PC-9 (cell line): ENCODE results near the gene ADGRF1. TPM values are rescaled to one million over a fixed set of nuclear protein-coding genes. Genes with fewer than 3 reads are reported as not detected.

Experiments used
- BruUV-seq: library from RNA; stranded (reverse); fragments of 400-500 nt; replicated peaks from 2 replicates; lab custom pipeline; 2021; lab: Mats Ljungman, UMichigan
- CTCF ChIA-PET: fragments of 300-600 bp; sonication (Branson Sonifier 250); formaldehyde crosslinking; loops from one replicate; lab custom pipeline; 2022; ENCODE audit warnings: antibody characterized with exemption; lab: Charles Lee
- POLR2A ChIA-PET: fragments of 300-600 bp; sonication (Branson Sonifier 250); formaldehyde crosslinking; loops from one replicate; lab custom pipeline; 2022; ENCODE audit warnings: antibody characterized with exemption; ENCODE audit not compliant: unreplicated experiment; lab: Charles Lee
- DNase-seq, 2 experiments: peaks; one replicate each; pipeline versions ENCODE4 v3.0.0 to v3.0.0-alpha.2; 2015 to 2022; ENCODE audit warnings: mixed read lengths in 1 of 2
- H2AFZ ChIP-seq: fragments of 200-600 bp; sonication (generic); 2 replicates; pipeline ENCODE4 v1.8.1; 2017; ENCODE audit warnings: antibody characterized with exemption
- H3F3A ChIP-seq: fragments of 200-600 bp; sonication (generic); 2 replicates; pipeline ENCODE4 v1.8.1; 2017; ENCODE audit warnings: antibody characterized with exemption, mild to moderate bottlenecking, low read depth; ENCODE audit not compliant: insufficient read depth
- H3K27ac ChIP-seq: fragments of 200-600 bp; sonication (generic); 2 replicates; pipeline ENCODE4 v1.6.1; 2016; ENCODE audit warnings: mixed run types
- H3K27me3 ChIP-seq: fragments of 200-600 bp; sonication (generic); 2 replicates; pipeline ENCODE4 v1.6.1; 2016; ENCODE audit warnings: low read depth, mixed run types; ENCODE audit not compliant: insufficient read depth
- H3K36me3 ChIP-seq: fragments of 200-600 bp; sonication (generic); 2 replicates; pipeline ENCODE4 v1.6.1; 2016; ENCODE audit warnings: low read depth, mixed run types
- H3K4me1 ChIP-seq: fragments of 200-600 bp; sonication (generic); replicated peaks from 2 replicates; pipeline ENCODE4 v1.6.1; 2016; ENCODE audit warnings: mixed run types; ENCODE audit not compliant: insufficient read depth
- H3K4me2 ChIP-seq: fragments of 200-600 bp; sonication (generic); 2 replicates; pipeline ENCODE4 v1.6.1; 2017; ENCODE audit warnings: mixed run types
- H3K4me3 ChIP-seq: fragments of 200-600 bp; sonication (generic); 2 replicates; pipeline ENCODE4 v1.6.1; 2016; ENCODE audit warnings: mixed run types
- H3K79me2 ChIP-seq: fragments of 200-600 bp; sonication (generic); 2 replicates; pipeline ENCODE4 v1.6.1; 2017; ENCODE audit warnings: low read depth, mixed run types
- H3K9me2 ChIP-seq: fragments of 200-600 bp; sonication (generic); 2 replicates; pipeline ENCODE4 v1.8.1; 2017; ENCODE audit warnings: mild to moderate bottlenecking; ENCODE audit not compliant: insufficient read depth
- H3K9me3 ChIP-seq: fragments of 200-600 bp; sonication (generic); 2 replicates; pipeline ENCODE4 v1.8.1; 2016; ENCODE audit warnings: low read depth; ENCODE audit not compliant: insufficient read depth
- H4K20me1 ChIP-seq: fragments of 200-600 bp; sonication (generic); 2 replicates; pipeline ENCODE4 v1.8.1; 2017; ENCODE audit not compliant: insufficient read depth
- CTCF ChIP-seq: fragments of 200-600 bp; sonication (generic); conservative IDR thresholded peaks from 2 replicates; pipeline ENCODE4 v1.6.1; 2017; ENCODE audit warnings: mixed run types, antibody characterized with exemption, mild to moderate bottlenecking, moderate library complexity
- EZH2 ChIP-seq: fragments of 200-600 bp; sonication (generic); IDR thresholded peaks from 2 replicates; pipeline ENCODE4 v1.8.0; 2017; ENCODE audit warnings: antibody characterized with exemption, low read depth
- intact Hi-C: fragments of 100-400 bp; cut with micrococcal nuclease; formaldehyde crosslinking; loops from one replicate; pipeline ENCODE4 v1.10.0; 2022; ENCODE audit not compliant: unreplicated experiment
- total RNA-seq: library from RNA; stranded (reverse); gene quantifications from 2 replicates; pipeline ENCODE4 v1.2.3, GENCODE V29; 2021

ADGRF1 gene
- total RNA-seq, 1 experiment from 2014 or later, result 162 TPM

GRCh38 chr6:47070461-47070860 is 28.3 kb upstream of the ADGRF1 start:
- Histone ChIP-seq H2AFZ (no peak overlapping the region), H4K20me1 (no peaks in the 10 kb centered on the region), H3K9me2 (no peaks in the 10 kb centered on the region), H3K4me1 (no peaks in the 10 kb centered on the region; the same call in 1 of the 2 replicates), H3K9me3 (peaks cover 9% of the 10 kb centered on the region), H3K4me2 (no peak overlapping the region), H3F3A (no peaks in the 10 kb centered on the region), H3K36me3 (no peaks in the 10 kb centered on the region), H3K27me3 (no peaks in the 10 kb centered on the region), H3K79me2 (no peaks in the 10 kb centered on the region), H3K4me3 (no peak overlapping the region), H3K27ac (no peak overlapping the region)
- TF ChIP-seq EZH2 (no peak), CTCF (no peak)
- BruUV-seq, result no TSS peak
- intact Hi-C loops, result no loop called here
- ChIA-PET POLR2A (no interaction called here), CTCF (no interaction called here)
- DNase-seq, result no peak

- Histone ChIP-seq H3K9me3 (peaks cover 9% of the 10 kb centered on the region), H4K20me1 (no peaks in the 10 kb centered on the region), H2AFZ (no peak overlapping the region), H3K27me3 (no peaks in the 10 kb centered on the region), H3K4me3 (no peak overlapping the region), H3K9me2 (no peaks in the 10 kb centered on the region), H3K27ac (no peak overlapping the region), H3K4me2 (no peak overlapping the region), H3K36me3 (no peaks in the 10 kb centered on the region), H3K79me2 (no peaks in the 10 kb centered on the region), H3K4me1 (no peaks in the 10 kb centered on the region; the same call in 1 of the 2 replicates), H3F3A (no peaks in the 10 kb centered on the region)
- CTCF ChIA-PET, result no interaction called here
- no peak for DNase-seq
- intact Hi-C loops, result no loop called here
- POLR2A ChIA-PET, result no interaction called here
- TF ChIP-seq CTCF (no peak), EZH2 (no peak)
- no TSS peak for BruUV-seq
These were observed 27.0 kb upstream of the ADGRF1 start for GRCh38 chr6:47069156-47069555.

GRCh38 chr6:47066418-47066817 is 24.3 kb upstream of the ADGRF1 start:
- Histone ChIP-seq H2AFZ (no peak overlapping the region), H3K4me3 (no peak overlapping the region), H3K4me2 (no peak overlapping the region), H3K27me3 (no peaks in the 10 kb centered on the region), H4K20me1 (no peaks in the 10 kb centered on the region), H3K9me2 (no peaks in the 10 kb centered on the region), H3F3A (no peaks in the 10 kb centered on the region), H3K27ac (no peak overlapping the region), H3K9me3 (peaks cover 16% of the 10 kb centered on the region), H3K4me1 (peaks cover 7% of the 10 kb centered on the region), H3K36me3 (no peaks in the 10 kb centered on the region), H3K79me2 (no peaks in the 10 kb centered on the region)
- POLR2A ChIA-PET, result no interaction called here
- CTCF ChIA-PET, result no interaction called here
- DNase-seq, result no peak
- intact Hi-C loops, result no loop called here
- TF ChIP-seq CTCF, result no peak
- no peak for TF ChIP-seq EZH2
- BruUV-seq, result no TSS peak
